Measurements from ENCODE around the gene DIPK1A.

Gene DIPK1A

DNA sequence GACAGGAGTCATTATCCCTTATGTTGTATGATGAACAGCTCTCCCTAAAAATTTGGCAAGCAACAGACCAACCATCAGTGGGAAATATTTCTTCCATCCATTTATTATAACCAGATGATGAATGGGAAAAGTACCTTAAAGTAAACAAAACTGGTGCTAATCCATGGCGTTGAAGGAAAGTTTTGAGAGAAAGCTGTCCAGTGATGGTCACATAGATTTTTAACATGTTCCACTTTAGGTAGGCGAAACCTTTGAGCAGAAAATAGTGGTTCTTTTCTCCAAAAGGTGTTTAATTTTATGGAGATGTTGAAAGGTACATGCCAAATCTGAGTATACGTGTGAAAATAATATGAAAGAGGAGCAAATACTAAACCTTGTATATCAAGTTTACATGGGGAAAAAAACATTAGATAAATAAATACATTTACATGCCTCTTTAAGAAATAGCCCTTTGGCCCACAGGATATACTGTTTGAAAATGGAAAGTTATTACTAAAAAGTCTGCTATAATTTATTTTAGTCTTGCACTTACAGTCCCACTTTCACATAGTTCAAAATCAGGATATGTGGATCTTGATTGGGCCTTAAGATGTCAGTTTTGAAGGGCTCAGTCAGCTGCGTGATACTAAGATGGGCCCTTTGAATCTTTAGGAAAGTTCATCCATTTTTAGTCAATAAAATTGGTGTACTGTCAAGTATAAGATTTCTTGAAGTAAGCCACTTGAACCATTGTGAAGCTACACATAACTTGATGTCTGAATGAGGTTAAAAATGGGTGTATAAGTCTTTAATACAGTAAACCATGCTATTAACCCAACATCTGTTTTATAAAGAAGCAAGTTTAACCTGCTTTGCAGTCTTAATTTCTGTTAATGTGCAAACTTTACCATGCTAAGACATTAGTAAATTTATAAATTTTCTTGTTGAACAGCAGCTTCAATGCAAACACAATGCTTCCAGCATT, 118.9 kb downstream of the DIPK1A start:
- DNase-seq (ENCODE audit: low read depth), result no peak

DNA sequence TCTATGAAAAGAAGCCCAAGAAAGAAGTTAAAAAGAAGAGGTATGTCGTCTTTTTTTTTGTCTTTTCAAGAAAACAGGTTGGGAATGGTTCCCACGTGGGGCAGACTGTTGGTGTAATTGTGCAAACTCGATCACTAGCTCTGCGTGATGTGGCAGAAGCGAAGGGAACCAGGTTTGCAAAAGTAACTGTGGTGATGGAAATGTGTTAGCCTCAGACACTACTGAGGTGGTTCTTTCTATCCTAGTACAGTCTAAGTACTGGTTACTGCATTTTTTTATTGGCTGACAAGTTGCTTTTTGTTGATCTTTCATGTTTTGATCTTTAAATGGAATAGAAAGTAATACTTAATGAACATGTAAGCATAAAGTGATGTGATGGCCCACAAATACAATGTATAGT, 120.7 kb downstream of the DIPK1A start:
- DNase-seq (ENCODE audit: low read depth), result no peak

DNA sequence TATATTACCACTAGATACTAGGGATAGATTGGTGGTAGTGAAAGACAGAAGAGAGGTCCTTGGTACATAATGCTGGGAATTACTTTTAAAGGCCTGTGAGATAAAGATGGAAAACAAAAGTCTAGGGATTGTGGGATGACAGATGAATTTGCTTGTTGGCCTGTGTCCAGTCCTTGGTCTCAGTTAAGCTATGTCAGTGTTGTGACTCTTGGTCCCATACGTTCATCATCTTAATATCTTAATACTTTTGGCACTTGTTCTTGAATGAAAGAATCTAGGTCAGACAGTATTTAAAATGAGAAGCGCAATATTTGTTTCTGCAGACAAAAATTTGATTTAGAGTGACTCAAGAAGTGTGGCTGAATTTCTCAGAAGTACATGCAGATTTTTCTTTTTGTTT, 121.8 kb downstream of the DIPK1A start:
- no peak for DNase-seq (ENCODE audit: low read depth)

DNA sequence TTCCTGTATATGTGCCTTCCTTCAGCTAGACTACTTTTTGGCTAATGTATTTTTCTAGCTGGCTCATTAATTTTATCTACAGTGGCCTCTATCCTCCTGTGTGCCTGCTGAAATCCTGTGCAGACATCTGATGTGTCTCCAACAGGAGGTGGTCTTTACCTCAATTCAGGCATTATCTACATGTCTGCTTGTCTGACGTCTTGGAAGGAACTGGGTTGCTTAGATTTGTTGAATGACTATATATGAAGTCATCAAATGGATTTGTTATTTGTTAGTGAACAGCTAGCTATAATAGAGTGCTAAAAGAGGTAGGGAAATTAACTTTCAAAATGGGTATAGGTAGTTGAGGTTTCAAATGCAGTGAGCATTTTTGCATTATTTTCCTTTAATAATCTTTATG, 122.7 kb downstream of the DIPK1A start:
- no peak for DNase-seq (ENCODE audit: low read depth)

DNA sequence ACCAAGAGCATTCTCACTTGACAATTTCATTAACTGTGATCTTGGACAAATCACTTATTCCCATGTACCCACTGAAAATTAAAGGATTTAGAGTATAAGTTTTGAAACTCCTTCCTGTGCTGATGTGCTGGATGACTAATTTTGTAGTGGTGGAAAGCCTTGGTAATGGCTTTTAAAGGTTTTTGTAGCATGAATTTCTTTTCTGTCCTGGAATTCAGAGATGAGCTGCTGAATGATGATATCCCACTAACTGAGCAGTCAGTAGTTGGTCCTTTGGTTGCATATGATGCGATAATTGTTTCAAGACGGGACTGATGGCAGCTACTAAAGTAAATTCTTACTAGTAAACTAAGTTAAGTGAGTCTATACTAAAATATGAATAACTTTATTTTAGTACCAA, 124.2 kb downstream of the DIPK1A start:
- no peak for DNase-seq (ENCODE audit: low read depth)

DNA sequence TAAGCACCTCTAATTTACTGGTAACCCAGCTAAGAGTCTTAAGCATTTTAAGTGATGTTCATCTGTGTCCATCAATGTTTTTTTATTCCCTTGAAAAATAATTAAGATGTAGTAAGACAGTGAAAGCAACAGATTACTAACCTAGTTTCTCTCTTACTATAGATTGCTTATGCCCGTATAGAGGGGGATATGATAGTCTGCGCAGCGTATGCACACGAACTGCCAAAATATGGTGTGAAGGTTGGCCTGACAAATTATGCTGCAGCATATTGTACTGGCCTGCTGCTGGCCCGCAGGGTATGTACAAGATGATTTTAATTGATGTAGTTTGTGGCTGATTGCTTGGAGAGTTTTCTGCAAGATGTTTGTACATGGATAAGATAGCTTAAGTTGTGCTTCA, 126.6 kb downstream of the DIPK1A start:
- no peak for DNase-seq (ENCODE audit: low read depth)

DNA sequence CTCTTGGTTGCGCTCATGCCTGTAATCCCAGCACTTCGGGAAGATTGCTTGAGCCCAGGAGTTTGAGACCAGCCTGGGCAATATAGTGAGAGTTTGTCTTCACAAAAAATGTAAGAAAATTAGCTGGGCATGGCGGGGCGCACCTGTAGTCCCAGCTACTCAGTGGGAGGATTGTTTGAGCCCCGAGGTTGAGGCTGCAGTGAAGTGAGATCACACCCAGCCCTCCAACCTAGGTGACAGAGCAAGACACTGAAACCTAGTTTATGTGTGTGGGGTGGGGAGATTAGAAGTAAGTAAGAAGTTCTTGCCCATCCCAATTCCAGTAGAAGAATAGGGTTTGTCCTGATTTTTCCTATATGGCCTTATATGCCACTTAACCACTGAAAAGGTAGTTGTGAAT, 127.4 kb downstream of the DIPK1A start:
- DNase-seq (ENCODE audit: low read depth), result no peak

DNA sequence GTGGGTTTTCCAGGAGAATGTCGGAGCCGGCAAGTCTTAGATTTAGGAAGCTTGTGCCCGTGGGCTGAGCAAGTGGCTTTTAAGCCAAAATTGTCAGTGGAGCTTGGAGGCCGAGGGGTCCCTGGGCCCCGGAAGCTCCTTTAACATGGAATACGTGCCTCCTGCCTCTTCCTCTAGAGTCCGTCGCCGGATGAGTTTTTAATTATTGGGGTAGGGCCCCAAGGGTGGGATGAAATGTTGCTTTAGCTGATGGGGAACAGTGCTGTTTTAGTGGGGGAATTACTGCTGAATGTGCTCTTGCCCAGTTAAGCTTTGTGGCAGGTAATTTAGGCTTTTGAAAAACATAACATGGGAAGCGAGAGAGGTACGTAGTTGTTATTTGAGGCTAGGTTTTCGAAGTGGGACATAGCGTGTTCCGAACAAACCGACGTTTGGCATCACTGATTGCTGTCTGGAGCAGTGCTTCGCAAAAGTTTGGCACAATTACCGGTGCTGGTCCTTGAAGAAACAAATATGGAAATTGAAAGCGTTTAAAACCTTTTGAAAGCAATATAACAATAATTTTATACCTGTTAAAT, 128.6 kb downstream of the DIPK1A start:
- DNase-seq (ENCODE audit: low read depth), result no peak

DNA sequence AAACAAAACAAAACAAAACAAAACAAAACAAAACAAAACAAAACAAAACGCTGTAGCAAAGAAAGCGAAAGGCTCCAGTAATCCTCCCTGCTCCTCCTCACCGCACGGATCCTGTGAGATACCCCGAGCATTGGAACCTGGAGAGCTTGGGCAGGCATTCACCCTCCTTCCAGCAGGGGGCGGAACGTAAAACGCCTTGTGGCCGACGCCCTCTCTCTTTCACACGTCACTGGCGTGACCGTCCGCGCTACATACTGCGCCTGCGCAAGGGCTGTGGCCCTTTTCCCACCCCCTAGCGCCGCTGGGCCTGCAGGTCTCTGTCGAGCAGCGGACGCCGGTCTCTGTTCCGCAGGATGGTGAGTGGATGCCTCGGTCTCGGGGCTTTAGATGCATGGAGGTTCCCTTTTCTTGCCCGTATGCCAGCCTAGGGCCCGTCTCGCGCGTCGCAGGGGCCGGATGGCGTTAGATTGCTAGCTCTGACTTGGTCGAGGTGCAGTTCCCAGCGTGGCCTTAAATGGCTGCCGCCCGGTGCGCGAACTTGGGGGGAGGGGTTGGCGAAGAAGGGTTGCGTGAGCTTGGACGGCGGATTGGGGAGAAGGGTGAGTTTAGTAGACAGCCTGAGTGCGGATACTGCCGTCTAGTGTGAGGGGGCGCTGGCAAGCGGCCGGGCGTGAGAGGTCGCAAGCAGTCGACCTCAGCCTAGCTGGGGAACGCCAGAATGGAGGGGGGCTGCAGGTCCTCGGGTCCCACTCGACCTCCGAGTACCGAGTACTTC, 129.3 kb downstream of the DIPK1A start, which contains the start of gene RPL5:
RPL5 (plus strand) TSS at position 279 of the 775 bp plus-strand sequence; CDS start at position 354, 75 bp downstream.
- DNase-seq (ENCODE audit: low read depth), result peak; percentile 98

DNA sequence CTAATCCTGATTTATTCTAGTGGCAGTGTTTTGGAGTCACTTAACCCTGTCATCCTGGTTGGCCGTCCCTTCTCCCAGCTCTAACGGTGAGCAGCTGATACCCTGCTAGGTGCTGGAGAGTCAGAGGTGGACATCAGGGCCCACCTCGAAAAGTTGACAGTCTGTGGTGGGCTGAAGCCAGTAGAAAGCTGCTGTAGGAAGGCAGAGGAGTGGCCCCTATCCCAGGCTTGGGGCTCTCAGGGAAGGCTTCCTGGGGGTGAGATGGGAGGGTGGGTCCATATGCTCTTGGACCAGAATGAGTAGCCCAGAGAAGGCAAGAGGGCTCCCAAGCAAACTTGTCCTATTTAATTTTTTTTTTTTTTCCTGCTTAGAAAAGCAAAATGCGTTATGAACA, 129.9 kb downstream of the DIPK1A start:
- DNase-seq (ENCODE audit: low read depth), result no peak

DNA sequence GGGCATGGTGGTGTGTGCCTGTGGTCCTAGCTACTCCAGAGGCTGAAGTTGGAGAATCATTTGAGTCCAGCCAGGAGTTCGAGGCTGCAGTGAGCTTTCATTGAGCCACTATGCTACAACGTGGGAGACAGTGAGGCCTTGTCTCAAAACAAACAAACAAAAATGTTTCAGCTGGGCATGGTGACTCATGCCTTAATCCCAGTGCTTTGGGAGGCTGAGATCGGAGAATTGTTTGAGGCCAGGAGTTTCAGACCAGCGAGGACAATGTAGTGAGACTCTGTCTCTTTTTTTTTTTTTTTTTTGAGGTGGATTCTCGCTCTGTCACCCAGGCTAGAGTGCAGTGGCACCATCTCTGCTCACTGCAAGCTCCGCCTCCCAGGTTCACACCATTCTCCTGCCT, 134.5 kb downstream of the DIPK1A start:
- no peak for DNase-seq (ENCODE audit: low read depth)

DNA sequence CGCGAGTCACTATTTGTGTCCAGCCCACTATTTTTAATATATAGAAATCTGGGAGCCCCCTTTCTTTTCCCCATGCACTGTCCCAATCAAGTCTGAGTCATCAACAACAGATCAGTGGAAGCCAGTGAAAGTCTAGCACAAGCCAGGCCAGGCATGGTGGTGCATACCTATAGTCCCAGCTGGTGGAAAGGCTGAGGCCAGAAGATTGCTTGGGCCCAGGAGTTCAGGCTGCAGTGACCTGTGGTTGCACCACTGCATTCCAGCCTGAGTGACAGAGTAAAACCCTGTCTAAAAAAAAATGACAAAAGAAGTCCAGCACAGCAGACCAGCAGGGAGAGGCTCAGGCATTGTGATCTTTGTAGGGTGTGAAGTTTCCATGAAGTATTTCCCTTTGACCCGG, 138.4 kb downstream of the DIPK1A start:
- DNase-seq (ENCODE audit: low read depth), result peak; percentile 66

DNA sequence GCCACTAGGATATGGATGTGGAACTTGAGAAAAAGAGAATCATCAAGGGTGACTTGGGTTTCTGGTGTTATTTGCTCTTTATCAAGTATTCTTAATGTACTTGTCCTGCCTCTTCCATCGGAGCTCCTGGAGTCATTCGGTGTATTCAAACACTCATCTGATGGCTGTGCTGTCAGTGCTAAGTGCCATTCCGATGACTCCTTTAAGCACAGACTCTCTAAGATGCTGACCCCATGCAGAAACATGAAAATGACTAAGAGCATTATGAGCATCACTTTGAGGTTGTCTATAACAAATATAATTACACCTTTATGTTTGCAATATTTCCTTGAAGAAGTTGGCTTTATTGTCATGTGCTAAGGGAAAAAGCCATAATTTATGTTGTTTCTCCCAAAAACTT, 140.7 kb downstream of the DIPK1A start:
- no peak for DNase-seq (ENCODE audit: low read depth)

DNA sequence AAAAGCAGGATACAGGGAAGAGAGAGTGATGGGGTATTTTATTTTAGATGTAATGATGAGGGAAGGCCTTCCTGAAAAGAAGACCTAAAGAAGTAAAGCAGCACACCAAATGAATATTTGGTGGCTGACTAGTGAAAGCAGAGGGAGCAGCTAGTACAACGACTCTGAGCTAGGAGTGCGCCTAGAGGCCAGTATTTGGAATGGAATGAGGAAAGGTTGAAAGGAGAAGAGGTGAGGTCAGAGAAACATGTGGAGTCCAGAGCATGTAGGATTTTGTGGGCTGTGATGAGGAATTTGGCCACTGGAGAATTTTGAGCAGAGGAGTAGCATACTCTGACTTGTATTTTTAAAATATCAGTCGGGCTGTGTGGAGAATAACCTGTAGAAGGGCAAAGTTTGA, 141.2 kb downstream of the DIPK1A start:
- no peak for DNase-seq (ENCODE audit: low read depth)

DNA sequence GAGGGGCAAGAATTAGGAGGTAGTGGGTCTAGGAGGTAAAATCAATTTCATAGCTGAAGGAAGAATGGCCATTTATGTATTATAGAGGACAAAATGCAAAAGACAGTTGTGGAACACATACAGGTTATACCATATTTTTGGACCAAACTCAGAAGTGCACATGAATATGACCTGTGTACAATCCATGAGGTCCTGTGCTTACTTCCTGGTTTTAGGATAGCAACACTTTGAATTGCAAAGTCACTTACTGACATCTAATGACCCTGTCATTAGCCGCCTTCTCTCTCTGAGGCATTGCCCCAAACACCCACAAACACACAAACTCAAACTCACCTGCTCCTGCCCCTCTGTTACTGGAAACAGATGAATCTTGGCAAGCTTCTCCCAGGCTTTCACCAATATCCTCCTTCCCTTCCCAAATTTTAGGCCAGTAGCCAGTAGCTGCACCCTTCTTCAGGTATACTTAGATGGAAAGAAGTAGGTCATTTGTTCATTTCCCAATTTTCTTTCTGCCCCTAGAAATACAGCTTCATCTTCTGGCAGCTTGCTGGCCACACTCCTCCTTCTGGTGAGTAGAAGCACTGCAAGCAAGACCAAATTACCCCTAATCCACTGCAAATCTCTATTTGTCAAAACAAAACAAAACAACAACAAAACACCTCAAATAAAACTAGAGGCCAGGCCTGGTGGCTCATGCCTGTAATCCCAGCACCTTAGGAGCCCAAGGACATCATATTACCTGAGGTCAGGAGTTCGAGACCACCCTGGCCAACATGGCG, 143.1 kb downstream of the DIPK1A start:
- no peak for DNase-seq (ENCODE audit: low read depth)

DNA sequence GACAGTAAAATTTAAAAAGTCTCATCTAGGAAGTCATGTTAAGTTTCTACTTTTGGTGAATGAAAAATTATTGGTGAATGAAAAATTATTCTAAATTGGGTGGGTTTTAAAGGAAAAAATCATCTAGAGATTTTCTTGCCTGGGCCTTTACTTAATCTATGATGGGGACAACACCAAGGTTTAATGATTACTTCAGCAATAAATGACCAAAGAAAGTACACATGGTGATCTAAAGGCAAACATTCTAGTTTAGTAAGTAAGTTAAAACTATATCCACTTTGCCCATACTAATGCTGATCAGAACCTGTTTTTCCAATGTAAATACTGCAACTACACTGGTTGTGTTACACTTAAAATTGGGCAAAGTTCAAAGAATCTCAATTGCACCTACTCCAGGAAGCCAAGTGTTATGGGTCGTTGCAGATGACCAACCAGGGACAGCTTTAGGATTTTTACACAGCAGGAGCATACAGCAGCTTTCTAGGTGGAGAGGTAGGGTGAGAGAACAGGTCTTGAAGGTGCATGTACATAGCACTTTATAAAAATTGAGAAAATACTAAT, 144.0 kb downstream of the DIPK1A start:
- no peak for DNase-seq (ENCODE audit: low read depth)

DNA sequence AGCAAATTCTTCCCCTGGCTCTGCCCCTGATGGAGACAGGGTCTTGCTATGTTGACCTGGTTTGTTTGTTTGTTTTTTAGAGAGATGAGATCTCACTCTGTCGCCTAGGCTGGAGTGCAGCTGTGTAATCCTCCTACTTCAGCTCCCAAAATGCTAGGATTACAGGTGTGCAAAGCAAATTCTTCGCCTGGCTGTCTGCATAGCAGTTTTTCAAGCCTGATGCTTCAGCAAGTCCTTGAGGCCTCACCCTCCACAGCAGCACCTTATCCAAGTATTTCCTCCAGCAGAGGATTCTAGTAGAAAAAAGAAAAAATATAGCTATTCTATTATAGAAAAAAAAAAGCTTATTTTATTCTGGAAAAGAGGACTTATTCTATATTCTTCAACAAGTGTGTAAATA, 144.5 kb downstream of the DIPK1A start:
- no peak for DNase-seq (ENCODE audit: low read depth)

DNA sequence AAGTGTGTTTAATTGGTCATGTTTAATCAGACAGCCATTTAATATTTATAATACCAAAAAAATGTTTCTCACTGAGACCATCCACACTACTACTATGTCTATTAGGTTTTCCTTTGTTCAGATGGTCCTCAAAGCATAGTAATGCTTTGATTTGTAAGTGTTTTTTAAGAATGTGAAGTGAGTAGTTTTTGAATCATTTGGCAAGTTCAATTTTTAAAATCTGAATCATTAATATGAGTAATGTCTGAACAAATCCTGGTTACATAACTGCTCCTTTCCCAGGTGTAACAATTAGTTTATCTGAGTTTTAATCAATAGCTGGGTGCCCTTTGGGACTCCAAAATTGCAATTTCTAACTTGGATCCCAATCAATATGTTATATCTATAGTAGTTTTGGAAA, 152.9 kb downstream of the DIPK1A start:
- DNase-seq (ENCODE audit: low read depth), result no peak

DNA sequence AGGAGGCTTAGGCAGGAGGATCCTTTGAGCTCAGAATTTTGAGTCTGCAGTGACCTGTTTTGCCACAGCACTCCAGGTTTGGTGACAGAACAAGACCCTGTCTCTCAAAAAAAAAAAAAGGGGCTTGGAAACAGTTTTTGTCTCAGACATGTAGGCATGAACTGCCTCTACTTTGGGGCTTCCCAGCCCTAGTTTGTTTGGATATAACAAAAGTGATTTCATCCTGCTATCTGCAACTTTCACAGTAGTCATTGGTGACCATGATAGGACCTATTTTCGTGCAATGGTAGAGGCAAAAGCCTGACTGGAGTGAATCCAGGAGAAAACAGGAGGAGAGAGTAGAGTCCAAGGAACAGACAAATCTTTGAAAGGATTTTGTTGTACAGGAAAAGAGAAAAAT, 156.0 kb downstream of the DIPK1A start:
- DNase-seq (ENCODE audit: low read depth), result no peak

DNA sequence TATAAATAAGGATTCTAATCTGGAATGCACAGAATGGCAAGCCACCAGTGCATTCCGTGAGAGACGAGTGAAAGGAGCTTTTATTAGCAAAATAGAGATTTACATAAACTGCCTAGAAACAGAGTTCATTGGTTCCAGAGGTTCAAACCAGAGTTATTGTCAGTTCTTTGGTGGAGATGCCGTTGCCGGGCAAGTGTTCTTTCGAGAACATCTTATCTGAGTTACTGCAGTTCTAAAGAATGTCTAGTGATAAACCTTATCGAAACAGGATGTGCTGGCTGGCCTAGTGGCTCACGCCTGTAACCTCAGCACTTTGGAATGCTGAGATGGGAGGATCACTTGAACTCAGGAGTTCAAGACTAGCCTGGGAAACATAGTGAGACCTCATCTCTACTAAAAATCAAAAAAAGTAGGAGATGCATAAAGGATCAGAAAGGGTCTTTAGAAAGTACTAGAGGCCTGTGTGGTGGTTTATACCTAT, 156.5 kb downstream of the DIPK1A start:
- peak; percentile 96 for DNase-seq (ENCODE audit: low read depth)

DNA sequence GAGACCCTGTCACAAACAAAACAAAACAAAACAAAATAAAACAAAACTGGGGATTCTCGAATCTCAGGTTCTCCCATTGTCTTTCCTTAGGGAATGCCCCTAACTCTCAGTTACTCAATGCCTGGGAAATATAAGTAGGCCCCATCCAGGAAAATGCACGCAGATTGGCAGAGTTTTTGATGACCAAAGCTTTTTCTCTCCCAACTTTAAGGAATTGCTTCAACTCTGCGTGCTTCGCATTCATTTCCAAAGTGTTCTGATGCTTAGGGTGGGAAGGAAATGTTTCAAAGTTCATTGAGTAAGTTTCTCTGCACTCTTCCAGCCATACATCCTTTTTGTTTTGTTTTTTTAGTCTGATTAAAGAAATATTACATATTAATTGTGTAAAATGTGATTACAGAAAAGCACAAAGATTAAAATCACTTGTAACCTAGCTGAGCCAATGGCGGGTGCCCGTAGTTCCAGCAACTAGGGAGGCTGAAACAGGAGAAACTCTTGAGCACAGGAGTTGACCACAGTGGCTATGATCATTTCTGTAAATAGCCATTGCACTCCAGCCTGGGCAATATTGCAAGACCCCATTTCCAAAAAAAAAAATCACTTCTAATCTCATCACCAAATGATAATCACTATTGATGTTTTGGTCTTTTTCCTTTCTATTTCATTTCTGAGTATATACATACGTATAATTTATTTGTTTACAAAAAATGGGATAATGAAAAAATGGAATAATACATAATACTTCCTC, 157.9 kb downstream of the DIPK1A start:
- DNase-seq (ENCODE audit: low read depth), result no peak

All from HS-27A (cell line).